HEK293T (cell line): ENCODE results near the gene DIP2A.

Experiments
- CTCF ChIA-PET: fragments of 350-600 bp; formaldehyde crosslinking; extraction: SDS; loops from one replicate; lab custom pipeline; 2021; ENCODE audit warnings: antibody characterized with exemption, inconsistent platforms; lab: Yijun Ruan, JAX
- POLR2A ChIA-PET: fragments of 350-600 bp; formaldehyde crosslinking; extraction: SDS; loops from one replicate; lab custom pipeline; 2020; ENCODE audit warnings: antibody characterized with exemption, inconsistent platforms; lab: Yijun Ruan, JAX
- DNase-seq: peaks from one replicate; pipeline ENCODE4 v3.0.0; 2012; ENCODE audit warnings: mixed read lengths; ENCODE audit errors: extremely low spot score
- ARNT ChIP-seq: fragments of 450-650 bp; IDR thresholded peaks from 2 replicates; pipeline ENCODE4 v1.6.1; 2017; ENCODE audit warnings: mild to moderate bottlenecking
- BHLHE40 ChIP-seq: fragments of 450-650 bp; IDR thresholded peaks from 2 replicates; pipeline ENCODE4 v1.6.1; 2016; ENCODE audit warnings: mild to moderate bottlenecking, moderate library complexity, borderline replicate concordance
- CTBP1 ChIP-seq: fragments of 450-650 bp; IDR thresholded peaks from 2 replicates; pipeline ENCODE4 v1.6.1; 2016; ENCODE audit warnings: borderline replicate concordance
- ELF4 ChIP-seq: fragments of 450-650 bp; IDR thresholded peaks from 2 replicates; pipeline ENCODE4 v1.6.1; 2017; ENCODE audit warnings: antibody characterized with exemption
- FOXA1 ChIP-seq: fragments of 450-650 bp; IDR thresholded peaks from 2 replicates; pipeline ENCODE4 v1.6.1; 2016; ENCODE audit warnings: mild to moderate bottlenecking
- FOXK2 ChIP-seq: fragments of 450-650 bp; IDR thresholded peaks from 2 replicates; pipeline ENCODE4 v1.6.1; 2016; ENCODE audit warnings: mild to moderate bottlenecking
- FOXM1 ChIP-seq: fragments of 450-650 bp; IDR thresholded peaks from 2 replicates; pipeline ENCODE4 v1.6.1; 2017; ENCODE audit warnings: mild to moderate bottlenecking, borderline replicate concordance
- HDGF ChIP-seq: fragments of 450-650 bp; IDR thresholded peaks from 2 replicates; pipeline ENCODE4 v1.6.1; 2017; ENCODE audit warnings: antibody characterized with exemption, borderline replicate concordance
- L3MBTL2 ChIP-seq: fragments of 450-650 bp; conservative IDR thresholded peaks from 2 replicates; pipeline ENCODE4 v1.6.1; 2016; ENCODE audit warnings: mild to moderate bottlenecking
- LEF1 ChIP-seq: fragments of 450-650 bp; IDR thresholded peaks from 2 replicates; pipeline ENCODE4 v1.6.1; 2017; ENCODE audit warnings: mild to moderate bottlenecking, borderline replicate concordance
- NFRKB ChIP-seq: fragments of 450-650 bp; IDR thresholded peaks from 2 replicates; pipeline ENCODE4 v1.6.1; 2016; ENCODE audit warnings: mild to moderate bottlenecking, moderate library complexity
- SP1 ChIP-seq: fragments of 450-650 bp; IDR thresholded peaks from 2 replicates; pipeline ENCODE4 v1.6.1; 2017
- SUZ12 ChIP-seq: fragments of 450-650 bp; IDR thresholded peaks from 2 replicates; pipeline ENCODE4 v1.6.1; 2016; ENCODE audit warnings: mild to moderate bottlenecking
- TARDBP ChIP-seq: fragments of 450-650 bp; IDR thresholded peaks from 2 replicates; pipeline ENCODE4 v1.6.1; 2016
- ZNF384 ChIP-seq: fragments of 450-650 bp; IDR thresholded peaks from 2 replicates; pipeline ENCODE4 v1.6.1; 2016
- TF ChIP-seq, protein P1 (sequence below): fragments of 450-650 bp; IDR thresholded peaks from 2 replicates; pipeline ENCODE4 v1.6.1; 2016

DIP2A gene

DNA sequence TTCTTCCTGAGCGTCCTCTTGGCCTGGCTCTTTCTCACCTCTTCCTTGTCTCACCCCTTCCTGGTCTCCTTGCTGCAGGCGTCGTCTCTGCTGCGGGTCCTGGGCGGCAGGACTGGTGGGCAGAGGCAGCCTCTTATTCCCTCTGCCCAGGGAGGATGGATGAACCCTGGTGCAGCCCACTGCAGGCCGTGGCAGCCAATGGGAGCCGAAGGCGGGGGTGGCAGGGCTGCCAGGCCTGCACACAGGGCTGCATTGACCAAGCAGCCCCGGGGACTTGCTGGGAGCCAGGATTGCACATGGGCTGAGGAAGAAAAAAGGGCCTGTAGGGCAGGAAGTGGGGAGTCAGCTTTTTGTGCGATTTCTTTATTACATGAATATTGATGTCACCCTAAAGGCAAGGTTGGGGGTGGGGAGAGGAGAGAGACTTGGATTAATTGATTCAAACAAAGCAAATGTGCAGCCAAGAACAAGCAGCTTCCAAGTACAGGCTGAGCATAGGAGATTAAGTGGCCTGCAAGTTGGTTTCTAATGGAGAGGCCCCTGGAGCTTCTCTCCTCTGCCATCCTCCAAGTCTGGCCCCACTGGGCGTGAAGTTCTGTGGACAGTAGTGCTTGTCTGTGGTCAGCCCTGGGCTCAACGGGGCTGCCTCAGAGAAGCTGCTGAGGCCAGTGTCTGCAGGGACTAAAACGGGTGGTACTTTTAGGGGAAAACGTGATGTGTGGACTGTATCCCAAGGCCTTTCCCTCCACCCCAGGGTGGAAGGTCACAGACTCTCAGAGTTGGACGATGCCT lies 146.5 kb downstream of the DIP2A start, which contains the start of gene S100B:
Gene S100B, minus strand, starts transcription at position 108 of the 792 bp plus-strand sequence. CDS start 2,667 bp downstream, outside the sequence.
- CTCF ChIA-PET = interaction anchor here (0.6 kb wide), 1 partner anchor 10 kb away, joined by 3 read pairs; no protein-coding TSS in a partner anchor
- POLR2A ChIA-PET = no interaction called here
- DNase-seq = no peak
- TF ChIP-seq, protein P1, sequence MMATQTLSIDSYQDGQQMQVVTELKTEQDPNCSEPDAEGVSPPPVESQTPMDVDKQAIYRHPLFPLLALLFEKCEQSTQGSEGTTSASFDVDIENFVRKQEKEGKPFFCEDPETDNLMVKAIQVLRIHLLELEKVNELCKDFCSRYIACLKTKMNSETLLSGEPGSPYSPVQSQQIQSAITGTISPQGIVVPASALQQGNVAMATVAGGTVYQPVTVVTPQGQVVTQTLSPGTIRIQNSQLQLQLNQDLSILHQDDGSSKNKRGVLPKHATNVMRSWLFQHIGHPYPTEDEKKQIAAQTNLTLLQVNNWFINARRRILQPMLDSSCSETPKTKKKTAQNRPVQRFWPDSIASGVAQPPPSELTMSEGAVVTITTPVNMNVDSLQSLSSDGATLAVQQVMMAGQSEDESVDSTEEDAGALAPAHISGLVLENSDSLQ = no peak
- TF ChIP-seq BHLHE40 (no peak), FOXM1 (no peak), ZNF384 (no peak), SUZ12 (no peak), CTBP1 (no peak), SP1 (no peak), ELF4 (no peak)

DNA sequence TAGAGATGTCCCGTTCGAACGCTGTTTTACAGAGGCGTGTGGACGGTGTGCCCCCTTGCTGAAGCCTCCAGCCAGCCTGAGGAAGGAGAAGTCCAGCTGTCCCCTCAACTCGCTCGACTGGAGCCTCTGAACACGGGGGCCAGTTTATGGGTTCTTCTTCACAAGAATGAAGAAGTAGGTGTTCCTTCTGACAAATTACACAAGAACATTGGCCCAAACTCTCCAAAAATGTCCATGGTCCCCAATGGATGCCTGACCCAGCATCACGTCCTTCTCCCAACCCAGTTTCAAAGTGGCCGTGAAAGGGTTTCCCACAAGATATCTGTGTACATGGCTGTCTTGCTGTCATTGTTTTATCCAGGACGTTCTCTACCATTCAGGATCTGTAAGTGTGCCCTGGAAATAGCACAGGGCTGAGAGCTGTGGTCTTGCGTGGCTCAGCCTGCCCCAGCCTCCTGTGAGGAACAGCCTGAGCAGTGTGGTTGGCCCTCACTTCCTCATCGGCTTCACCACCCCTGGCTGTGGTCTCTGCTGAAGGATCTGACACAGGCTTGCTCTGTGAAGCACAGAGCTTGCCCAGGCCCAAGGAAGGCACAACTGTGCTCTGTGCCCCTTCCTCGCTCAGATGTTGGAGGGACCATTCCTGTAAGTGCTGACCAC lies 147.2 kb downstream of the DIP2A start:
- TF ChIP-seq, protein P1 = no peak
- TF ChIP-seq LEF1 = no peak
- TF ChIP-seq L3MBTL2 = no peak
- no peak for TF ChIP-seq NFRKB
- no peak for TF ChIP-seq FOXK2
- no peak for TF ChIP-seq BHLHE40
- no peak for TF ChIP-seq FOXM1
- TF ChIP-seq HDGF = no peak
- no peak for TF ChIP-seq ARNT
- TF ChIP-seq TARDBP = no peak
- TF ChIP-seq SP1 = no peak
- TF ChIP-seq ZNF384 = no peak
- TF ChIP-seq FOXA1 = no peak
- TF ChIP-seq ELF4 = no peak
- no peak for TF ChIP-seq SUZ12
- no peak for TF ChIP-seq CTBP1
- POLR2A ChIA-PET = no interaction called here
- CTCF ChIA-PET = no interaction called here
- no peak for DNase-seq

DNA sequence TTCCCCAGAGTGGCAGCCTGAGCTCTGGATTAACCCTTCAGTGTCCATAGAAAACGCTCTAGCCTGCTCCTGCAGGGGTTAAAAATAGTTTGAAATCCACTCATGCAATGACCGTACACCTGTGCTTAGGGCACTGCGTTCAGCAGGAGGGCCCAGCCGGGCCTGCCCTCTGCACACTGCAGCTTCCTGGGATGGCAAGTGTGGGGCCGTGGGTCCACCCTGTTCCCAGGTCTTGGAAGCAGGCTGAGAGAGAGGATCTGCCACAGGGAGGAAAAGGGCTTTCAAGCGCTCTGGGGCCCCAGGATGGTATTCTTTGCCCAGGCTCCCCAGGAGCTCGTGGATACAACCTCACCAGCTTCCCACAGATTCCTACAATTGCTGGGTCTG lies 147.7 kb downstream of the DIP2A start:
- no peak for TF ChIP-seq L3MBTL2
- TF ChIP-seq BHLHE40 = no peak
- TF ChIP-seq ARNT = no peak
- no peak for TF ChIP-seq SP1
- TF ChIP-seq SUZ12 = no peak
- TF ChIP-seq FOXM1 = no peak
- no peak for TF ChIP-seq NFRKB
- no peak for TF ChIP-seq ZNF384
- no peak for TF ChIP-seq FOXK2
- no peak for TF ChIP-seq HDGF
- TF ChIP-seq ELF4 = no peak
- TF ChIP-seq FOXA1 = no peak
- TF ChIP-seq TARDBP = no peak
- TF ChIP-seq LEF1 = no peak
- ChIA-PET POLR2A (no interaction called here), CTCF (no interaction called here)
- no peak for DNase-seq

DNA sequence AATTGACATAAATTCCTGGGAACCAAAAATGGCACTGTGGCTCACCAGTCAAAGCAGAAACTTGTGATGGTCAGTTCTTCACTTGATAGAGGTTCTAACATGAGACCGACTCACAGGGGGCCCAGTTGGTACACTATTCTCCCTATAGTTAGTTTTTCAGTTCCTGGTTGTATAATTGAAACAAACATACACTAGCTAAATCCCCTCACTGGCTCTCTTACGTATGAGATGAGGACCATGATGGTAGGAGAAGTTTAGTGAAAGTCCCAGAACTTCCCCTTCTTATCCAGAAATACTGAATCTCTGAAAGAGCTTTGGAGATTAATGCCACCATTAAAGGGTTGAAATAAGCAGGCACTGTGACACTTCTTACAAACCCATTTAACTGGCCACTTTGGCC lies 148.9 kb downstream of the DIP2A start:
- ChIA-PET POLR2A (interaction anchor here (1.3 kb wide), 1 partner anchor 28 kb away, joined by 4 read pairs; the partner anchor contains the start of gene PRMT2), CTCF (no interaction called here)
- DNase-seq = no peak
- TF ChIP-seq ARNT = no peak
- TF ChIP-seq, protein P1 = no peak
- TF ChIP-seq FOXM1 = no peak
- no peak for TF ChIP-seq LEF1
- no peak for TF ChIP-seq L3MBTL2
- no peak for TF ChIP-seq FOXK2
- TF ChIP-seq ELF4 = no peak
- no peak for TF ChIP-seq BHLHE40

DNA sequence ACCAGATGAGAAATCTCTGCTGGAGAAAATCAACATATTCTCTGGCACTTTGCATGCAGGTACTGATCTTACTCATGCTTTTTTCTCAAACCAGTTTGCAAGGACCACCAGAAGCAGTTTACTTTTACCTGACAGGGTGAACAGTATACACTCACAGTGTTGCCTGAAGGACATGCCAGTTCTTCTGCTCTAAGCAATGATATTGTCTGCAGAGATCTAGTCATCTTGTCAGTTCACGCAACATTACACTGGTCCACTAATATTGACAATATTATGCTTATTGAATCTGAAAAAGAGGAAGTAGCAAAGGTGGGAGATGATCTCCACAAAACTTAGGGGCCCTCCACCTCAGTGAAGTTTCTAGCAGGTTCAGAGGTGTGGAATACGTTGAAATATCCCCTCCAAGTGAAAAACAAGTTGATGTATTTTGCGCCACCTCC lies 150.0 kb downstream of the DIP2A start:
- ChIA-PET POLR2A (interaction anchor here (1.3 kb wide), 1 partner anchor 27 kb away, joined by 4 read pairs; the partner anchor contains the start of gene PRMT2), CTCF (no interaction called here)

More for the DNA sequence above, 150.0 kb downstream of the DIP2A start:
- no peak for DNase-seq
- TF ChIP-seq NFRKB = no peak
- TF ChIP-seq HDGF = no peak
